ENCODE measurements around the gene AHSP. TPM values are rescaled to one million over a fixed set of nuclear protein-coding genes. Genes with fewer than 3 reads are reported as not detected.
"Not testable (repeated sequence)": the region's sequence is repeated elsewhere in the genome, so short reads cannot be mapped to it uniquely, and the experiment has no call there.

AHSP gene
- polyA plus RNA-seq, 5 donors = 8.0 to 44.8 (median 10.7) TPM

DNA sequence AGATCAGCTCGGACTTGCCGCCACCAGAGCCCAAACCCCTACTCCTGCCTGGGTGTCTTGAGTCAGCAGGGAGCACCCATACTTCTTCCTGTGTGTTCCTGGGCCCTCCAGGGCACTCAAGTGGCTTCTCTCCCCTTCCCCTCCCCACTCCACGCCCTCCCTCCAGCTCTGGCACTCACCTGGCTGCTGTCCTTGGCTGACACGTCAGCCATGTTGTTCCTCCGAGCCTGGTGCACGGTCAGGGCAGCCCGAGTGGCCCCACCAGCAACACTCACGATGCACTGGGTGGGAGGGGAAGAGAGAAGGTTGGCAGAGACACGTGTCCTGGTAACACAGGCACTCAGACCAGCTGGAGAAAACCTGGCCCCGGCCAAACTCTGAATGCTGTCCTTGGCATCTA, 31.0 kb upstream of the AHSP start:
- no peak for DNase-seq

DNA sequence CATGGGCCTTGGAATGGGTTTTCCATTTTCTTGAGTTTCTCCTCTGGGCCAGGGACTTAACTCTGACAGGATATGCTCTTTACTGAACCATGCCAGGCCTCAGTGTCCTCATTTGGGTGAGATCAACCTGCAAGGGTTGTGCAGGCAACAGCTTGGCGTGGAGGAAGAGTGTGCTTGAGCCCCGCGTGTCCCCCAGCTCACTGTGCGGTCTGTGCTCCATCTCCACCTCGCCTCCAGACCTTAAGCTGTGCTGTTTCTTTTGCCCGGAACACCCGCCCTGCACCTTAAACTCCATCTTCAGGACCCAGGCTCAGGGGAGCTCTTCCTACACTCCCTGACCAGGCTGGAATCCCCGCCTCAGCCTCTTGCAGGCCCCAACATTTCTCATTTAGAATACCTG, 29.2 kb upstream of the AHSP start:
- no peak for DNase-seq

DNA sequence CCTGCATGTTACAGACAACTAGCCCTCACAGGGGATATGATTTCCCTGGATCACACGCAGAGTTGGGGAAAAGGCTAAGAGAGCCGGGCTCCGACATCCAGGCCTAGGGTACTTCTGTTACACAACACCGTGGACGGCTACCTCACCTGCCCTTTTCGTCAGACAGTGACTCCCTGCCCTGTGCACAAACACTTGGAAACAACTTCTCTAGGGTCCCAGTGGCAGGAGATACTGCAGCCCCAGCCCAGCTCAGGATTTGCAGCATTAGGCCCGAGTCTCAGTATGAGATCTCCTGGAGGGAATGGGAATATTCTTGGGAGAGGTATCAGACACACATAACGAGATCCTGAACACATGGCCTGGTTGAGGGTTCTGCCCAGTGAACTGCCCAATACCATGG, 27.8 kb upstream of the AHSP start:
- DNase-seq = no peak

DNA sequence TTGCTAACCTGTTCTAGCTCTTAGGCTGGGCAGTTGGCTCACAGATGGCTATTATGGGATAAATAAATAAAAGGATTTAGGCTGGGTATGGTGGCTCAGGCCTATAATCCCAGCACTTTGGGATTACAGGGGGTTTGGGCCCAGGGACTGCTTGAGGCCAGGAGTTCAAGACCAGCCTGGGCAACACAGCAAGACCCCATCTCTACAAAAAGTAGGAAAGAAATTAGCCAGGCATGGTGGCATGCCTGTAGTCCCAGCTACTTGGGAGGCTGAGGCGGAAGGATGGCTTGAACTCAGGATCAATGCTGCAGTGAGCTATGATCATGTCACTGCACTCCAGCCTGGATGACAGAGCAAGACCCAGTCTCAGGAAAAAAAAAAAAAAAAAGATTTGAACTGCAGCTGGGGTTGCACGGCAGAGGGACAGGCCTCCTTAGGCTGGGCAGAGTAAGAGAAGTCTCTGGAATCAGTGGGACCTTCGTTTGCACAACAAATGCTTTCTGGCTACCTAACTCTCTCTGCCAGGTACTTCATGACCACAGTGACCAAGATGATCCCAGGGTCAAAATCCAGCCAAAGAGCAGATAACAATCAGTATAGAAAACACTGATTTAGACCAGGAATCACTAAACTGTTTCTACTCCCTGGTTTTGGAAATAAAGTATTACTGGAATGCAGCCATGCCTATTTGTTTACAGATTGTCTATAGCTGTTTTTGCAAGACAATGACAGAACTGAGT, 26.3 kb upstream of the AHSP start:
- DNase-seq = no peak

DNA sequence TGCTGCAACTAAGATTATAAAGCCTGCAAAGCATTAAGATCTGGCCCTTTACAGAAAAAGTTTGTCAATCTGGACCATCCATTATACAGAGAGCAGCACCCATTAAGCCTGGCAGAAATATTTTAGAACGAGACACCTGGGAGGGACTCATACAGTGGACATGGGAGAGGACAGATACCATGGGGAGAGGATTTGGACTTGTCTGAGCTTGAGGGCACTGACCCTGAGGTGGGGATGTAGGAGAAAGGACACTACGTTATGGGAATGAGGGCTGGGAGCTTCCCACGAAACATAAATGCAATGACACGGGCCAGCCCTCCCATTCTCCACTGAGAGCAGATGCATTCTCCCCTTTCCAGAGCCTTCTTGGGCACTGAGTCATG, 25.7 kb upstream of the AHSP start:
- DNase-seq = no peak

DNA sequence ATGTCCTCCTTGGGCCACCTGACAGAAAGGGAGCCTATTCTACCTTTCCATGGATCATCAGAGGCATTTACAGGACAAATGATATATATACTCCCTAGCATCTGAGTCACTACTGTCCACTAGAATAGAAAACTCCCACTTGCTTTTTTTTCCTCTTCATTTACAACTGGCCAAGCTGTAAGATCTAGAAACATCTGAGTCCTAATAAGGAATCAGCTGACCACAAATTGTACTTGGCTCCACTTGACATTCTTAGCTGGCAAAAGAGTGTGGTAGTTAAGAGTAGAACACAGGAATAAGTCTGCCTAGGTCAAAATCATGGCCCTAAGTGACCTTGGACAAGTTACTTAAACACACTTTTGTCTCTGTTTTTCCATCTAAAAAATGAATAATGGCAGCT, 24.7 kb upstream of the AHSP start:
- no peak for DNase-seq

DNA sequence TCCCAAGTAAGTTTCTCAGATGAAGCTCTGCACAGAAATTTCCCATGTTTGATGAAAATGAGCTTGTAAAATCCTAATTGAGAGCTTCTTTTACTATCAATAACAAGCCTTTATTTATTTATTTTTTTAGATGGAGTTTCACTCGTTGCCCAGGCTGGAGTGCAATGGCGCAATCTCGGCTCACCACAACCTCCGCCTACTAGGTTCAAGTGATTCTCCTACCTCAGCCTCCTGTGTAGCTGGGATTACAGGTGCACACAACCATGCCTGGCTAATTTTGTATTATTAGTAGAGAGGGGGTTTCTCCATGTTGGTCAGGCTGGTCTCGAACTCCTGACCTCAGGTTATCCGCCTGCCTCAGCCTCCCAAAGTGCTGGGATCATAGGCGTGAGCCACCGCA, 24.1 kb upstream of the AHSP start:
- DNase-seq = not testable (repeated sequence)

DNA sequence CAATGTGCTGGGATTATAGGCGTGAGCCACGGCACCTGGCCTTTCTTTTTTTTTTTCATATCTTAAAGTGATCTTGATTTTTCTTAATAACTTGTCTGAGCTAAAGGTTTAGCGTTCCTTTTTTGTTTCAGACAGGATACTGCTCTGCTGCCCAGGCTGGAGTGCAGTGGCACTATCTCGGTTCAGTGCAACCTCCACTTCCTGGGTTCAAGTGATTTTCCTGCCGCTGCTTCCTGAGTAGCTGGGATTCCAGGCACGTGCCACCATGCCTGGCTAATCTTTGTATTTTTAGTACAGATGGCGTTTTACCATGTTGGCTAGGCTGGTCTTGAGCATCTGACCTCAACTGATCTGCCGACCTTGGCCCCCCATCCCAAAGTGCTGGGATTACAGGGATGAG, 23.5 kb upstream of the AHSP start:
- DNase-seq = no peak

DNA sequence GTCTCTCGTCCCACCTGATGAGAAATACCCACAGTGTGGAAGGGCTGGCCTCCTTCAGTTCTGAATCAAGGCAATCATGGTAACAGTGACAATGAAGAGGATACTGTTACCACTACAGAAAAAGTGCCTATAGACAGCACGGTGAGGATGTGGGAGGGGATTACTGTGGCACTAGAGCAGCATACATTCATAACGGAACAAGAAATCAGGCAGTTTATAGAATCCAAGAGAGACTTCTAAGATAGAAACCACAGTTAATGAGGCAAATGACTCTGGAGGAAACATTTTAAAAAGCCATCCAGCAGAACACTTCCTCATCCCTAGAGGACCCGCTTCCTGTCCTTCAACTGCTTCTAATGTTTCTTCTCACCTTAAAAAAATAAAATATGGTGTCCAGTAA, 22.2 kb upstream of the AHSP start:
- DNase-seq = no peak

DNA sequence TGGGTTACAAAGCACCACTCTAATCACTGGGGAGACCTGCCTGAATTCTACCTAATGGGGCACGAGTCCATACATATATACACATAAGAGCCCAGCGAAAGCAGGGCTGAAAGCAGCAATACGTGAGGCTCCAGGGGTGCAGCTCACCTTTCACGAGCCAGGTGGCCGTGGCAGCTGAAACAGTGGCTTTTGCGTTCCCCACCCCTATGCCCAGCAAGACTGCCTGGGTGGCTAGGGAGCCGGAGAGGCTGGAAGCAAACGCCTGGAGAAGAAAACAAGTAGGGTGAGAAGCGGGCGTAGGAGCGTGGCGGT, 20.1 kb upstream of the AHSP start:
- no peak for DNase-seq

DNA sequence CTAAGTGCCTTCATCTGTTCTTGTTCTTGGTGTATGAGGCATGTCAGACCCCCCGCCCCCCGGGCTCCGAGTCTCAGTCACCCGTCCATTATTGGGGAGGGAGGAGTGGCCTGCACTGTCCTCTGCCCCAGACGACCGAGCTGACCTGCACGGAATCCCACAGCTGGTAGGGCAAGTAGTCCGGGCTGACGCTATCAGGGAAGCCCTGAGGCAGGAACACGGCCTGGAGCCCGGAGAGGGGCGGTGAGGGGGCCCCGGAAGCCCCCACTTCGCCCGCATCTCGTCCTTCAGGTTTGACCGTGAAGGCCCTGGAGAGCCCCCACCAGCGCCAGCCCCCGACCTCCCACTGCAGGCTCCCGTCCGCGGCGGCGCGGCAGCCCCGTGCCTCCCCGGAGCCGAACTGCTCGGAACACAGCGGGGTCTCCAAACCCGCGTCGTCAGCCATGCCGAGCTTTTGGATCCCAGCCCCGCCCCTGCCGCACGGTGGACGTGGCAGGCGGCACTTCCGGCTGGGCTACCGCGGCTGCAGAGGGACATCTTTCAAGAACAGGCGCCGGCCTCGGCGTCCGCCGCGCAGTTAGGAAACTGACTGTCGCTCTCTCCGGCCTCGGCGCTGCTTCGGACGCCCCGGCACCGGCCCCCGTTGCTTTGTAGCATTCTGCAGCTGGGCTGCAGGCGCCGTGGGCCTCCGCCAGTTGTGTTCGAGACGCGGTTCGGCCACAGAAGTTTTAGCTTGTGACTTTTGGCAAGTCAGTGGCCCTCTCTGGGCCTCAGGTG, 19.6 kb upstream of the AHSP start, which contains the start of gene RUSF1:
TSS of gene RUSF1 (minus strand) at position 463 of the 777 bp plus-strand sequence. CDS start at position 445, 18 bp downstream.
- peak; percentile 90 to 91 for DNase-seq

DNA sequence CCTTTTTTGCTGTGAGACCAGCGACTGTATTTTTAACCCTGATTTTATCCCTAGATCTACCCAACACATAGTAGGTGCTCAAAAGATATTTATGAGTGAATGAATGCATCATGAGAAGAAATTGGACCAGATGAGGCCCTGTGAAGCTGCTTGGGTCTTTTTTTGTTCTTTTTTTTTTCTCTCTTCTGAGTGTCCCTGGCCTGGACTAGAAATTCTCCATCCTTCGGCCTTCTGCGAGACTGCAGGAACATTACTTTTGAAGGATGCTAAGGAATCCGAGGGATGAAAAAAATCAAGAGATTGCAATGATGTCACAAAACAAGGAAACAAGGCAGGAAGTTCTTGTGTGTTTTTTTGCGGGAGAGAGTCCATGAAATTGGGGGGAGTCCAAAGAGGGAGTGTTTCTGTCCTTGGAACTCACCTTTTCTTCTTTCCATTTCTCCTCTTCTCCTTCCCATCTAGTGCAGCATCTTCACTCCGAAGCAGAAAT, 18.9 kb upstream of the AHSP start:
- DNase-seq = no peak

DNA sequence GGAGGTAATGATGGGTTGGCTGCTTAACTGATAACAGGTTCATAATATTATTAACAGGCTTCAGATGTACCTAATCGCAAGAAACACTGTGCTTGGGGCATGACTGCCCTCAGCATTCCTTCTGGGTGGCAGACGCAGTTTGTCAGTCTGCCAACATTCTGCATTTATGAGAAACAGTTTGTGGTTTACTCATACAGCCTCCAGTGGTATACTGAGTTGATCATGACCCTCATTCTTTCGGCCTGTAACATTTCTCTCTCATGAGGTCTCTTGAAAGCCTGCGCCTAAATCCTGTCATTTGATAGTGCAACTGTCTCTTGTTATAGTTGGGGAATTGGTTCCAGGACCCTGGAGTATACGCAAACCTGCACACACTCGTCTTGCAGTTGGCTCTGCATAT, 14.6 kb upstream of the AHSP start:
- DNase-seq = no peak

DNA sequence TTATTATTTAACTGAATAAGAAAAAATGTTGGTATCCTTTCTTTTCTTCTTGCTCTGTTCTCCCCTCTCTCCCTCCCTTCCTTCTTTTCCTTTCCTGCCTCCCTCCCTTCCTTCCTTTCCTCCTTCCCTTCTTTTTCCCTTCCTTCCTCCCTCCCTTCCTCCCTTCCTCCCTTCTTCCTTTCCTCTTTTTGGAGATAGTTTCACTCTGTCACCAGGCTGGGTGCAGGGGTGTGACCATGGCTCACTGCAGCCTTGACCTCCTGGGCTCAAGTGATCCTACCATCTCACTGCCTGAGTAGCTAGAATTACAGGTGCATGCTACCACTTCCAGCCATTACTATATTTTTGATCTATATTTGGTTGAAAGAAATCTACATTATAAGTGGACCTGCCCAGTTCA, 13.8 kb upstream of the AHSP start:
- DNase-seq = no peak

DNA sequence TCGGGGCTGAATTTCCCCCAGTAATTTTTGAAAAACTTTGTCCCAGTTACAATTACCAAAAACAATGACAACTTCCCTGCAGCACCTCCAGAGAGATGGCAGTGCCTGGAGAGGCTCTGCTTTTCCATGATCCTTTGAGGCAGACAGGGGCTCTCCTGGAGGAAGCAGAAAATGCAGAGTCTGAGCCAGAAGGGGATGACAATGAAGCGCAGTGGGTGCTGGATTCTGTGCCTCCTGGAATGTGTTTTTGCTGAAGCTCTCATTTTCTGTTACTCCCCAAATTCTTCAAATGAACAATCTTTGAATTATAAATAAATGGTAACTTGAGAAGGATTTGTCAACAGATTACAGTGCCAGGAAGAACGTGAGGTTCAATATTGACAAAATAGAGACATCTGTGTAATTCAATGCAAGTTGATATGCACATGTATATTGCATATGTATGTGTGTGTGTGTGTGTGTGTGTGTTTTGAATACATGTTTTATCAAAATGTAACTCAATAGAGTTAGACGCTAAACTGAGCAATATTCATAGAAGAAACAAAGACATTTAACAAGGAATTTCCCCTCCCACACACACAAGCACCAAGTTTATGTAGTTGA, 9.8 kb upstream of the AHSP start:
- no peak for DNase-seq

DNA sequence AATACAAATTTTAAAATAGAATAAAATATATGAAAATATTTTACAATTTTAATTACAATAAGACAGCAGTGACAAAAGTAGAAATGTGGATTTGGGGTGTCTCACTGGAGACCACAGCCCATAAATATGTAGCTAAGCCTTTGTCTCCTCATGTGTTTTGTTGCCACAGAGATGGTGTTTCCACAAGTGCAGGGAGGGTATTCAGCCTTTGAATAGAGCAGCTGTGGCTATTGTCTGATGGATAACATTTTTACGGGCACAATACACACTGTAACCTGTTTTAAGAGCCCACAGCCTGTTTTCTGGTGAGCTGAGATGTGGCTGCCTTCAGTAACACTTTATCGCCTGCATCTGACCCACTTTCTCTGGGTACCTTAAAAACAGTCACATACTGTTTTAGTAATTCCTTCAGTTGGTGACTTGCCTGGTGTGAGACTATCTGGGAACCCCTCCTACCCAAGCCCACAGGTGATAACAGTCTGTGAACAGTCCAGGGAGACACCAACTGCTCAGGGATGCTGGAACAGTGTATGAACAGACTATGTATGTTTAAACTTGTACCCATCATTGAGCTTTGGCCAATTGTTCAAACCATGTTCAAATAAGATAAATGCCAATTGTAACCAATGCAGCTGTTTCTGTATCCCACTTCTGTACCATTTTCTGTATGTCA, 7.8 kb upstream of the AHSP start:
- no peak for DNase-seq

DNA sequence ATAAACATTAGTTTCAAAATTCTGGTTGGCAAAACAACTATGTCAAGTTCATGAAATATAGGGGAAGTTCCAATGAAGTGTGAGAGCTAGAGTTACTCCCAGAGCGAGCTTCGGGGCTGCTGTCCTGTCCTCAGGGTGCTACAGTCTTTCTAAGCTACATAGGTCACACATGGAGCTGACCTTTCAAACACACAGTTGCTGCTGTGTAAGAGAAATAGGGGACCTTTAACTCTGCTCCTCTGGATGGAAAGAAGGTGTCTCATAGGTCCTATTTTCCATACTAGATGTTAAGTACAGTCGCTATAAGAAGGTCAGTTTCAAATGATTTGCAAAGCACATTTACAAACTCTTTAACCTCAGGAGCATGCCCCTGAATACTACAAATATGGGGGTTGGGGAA, 6.3 kb upstream of the AHSP start:
- no peak for DNase-seq

DNA sequence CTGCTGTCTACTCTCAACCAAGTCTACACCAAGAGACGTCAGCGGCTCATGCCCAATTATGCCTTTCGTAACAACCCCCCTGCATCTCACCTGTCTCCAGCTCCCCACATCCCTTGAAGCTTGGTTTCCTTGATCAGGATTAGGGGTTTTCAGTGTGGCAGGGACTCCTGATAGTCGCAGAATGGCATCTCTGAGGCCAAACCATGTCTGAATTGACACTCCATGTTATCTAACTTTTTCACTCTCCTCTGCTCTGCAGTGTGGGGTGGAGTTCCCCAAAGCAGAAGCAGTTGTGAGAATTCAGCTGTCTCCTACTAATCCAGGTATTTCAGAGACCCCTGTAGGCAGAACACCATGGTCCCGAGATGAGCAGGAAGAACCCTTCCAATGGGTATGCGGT, 5.6 kb upstream of the AHSP start:
- no peak for DNase-seq

DNA sequence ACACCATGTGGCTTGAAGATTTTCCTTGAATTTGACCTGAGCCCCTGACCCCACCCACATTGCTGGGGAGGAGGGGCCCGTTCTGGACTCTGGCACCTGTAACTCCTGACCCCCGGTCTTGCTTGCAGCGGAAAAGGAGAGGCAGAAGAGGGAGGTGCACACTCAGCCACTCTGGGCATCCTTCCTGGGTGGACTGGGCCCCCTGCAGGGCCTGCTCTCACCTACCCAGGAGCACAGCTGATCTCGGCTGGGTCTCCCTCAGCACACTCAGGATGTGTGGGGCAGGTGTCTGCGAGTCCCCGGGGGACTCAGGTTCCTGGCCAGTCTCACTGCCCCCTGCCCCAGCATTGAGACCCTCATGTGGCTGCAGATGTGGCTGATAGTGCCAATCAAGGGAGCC, 3.9 kb upstream of the AHSP start:
- not testable (repeated sequence) for DNase-seq

DNA sequence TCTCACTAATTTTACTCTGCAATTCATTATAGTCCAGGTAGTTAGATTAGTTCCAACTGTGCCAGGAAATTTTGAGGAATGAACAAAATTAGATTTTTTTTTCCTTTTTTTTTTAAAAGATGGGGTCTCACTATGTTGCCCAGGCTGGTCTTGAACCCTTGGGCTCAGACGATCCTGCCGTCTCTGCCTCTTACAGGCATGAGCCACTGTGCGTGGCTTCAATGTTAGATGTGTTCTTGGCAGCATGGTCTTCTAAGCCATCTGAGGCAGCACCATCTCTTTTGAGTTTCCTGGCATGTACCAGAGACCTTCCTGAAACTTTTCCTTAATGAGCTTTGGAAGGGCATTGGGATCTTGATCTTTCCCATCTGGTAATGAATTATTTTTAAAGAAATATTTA, 2.6 kb upstream of the AHSP start:
- no peak for DNase-seq

DNA sequence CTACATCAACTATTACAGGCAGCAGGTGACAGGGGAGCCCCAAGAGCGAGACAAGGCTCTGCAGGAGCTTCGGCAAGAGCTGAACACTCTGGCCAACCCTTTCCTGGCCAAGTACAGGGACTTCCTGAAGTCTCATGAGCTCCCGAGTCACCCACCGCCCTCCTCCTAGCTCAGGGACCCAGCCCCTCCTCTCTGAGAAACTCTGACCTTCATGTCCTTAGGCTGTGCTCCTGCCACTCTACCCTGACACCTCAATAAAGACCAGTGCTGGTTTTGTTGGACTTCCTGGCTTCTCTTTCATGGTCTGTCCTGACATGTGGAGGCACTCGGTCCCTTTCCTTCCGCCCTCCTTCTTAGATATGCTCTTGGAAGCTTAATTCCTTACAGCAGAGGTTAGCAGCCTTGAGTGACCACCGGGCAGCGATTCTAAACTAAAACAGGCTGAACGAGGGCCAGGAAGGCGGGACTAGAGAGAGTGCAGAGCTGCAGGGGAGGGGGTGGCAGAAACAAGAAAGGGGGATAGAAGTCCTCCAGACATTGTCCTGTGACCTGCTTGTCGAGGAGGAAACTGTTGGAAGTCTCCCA, 915 bp downstream of the AHSP start:
- peak in 1 of 2 donors; percentile 30 for DNase-seq

All from right lung (tissue), 5 donors.